Right ventricle myocardium inferior (tissue), 1 donor: ENCODE results near the gene METTL14. TPM values are rescaled to one million over a fixed set of nuclear protein-coding genes. Genes with fewer than 3 reads are reported as not detected.
"Not testable (repeated sequence)": the region's sequence is repeated elsewhere in the genome, so short reads cannot be mapped to it uniquely, and the experiment has no call there.

Experiments
- ATAC-seq: fragments of 200-7000 bp; cut with Tn5 transposase; one replicate; pipeline ENCODE4 v1.9.1; 2020; ENCODE audit warnings: mild to moderate bottlenecking, moderate library complexity
- DNase-seq: peaks from one replicate; pipeline ENCODE4 v3.0.0; 2021; ENCODE audit errors: missing footprints
- intact Hi-C: fragments of 100-400 bp; cut with DNase I; formaldehyde crosslinking; loops from one replicate; pipeline ENCODE4 v1.11.0; 2022
- long read RNA-seq: library from polyadenylated mRNA; unstranded; transcript quantifications from one replicate; pipeline ENCODE4 v2.0.0, GENCODE V29; 2021
- total RNA-seq: library from RNA; stranded (reverse); fragmentation: NEBNext Ultra II Directional; extraction: Animal tissue kit (Norgen Biotek cat#: 25700); gene quantifications from one replicate; pipeline ENCODE4 v1.2.1, GENCODE V29; 2021
- donor health status: DM: no; HTN: yes; CAD: no; lungs with severe emphysema.

The METTL14 gene
- 27.4 TPM for total RNA-seq
- long read RNA-seq, full-length matches to known transcripts, result 2 of 3 reads
- long read RNA-seq, partial matches to known transcripts, result 0 of 3 reads
- long read RNA-seq, other reads (novel, unspliced or antisense), result 1 of 3 reads

DNA sequence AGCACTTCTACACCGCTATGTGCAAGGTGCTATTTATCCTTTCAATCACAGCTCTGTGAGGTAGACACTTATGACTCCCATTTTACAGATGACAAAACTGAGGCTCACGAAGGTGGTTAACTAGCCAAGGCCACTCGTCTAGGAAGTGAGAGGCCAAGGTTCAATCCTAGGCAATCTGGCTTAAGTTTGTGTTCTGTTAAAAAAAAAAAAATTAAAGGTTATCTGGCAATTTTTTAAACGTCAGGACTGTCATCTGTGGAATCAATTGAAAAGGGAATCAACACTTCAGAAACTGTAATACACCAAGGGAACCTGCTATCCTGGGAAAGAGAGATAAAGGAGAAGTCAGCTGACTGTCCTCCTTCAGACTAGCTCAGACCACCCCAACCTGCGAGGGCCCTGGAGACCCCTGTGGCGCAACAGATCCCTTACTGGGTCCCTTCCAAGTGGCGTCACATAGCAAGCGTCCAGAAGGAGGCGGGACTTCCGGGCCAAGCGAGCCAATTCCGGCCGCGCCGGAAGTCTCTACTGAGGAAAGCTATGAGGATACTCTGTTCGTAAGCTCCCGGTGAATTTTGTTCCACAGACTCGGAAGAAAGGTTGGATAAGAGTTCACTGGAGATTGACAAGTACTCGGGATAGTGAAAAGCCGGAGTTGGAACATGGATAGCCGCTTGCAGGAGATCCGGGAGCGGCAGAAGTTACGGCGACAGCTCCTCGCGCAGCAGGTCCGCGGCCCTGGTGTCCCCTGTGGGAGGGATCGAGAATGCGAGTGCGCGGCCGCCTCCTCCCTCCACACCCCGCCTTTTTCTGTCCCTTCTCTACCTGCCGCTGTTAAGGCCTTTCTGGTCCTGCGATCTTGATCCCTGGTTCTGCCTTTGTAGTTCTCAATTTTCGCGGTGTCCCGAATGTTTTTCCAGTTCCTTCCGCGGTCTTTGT is at the start of gene METTL14:
Gene METTL14 (plus strand): TSS at position 520 of the 939 bp plus-strand sequence. CDS start 143 bp downstream, at position 663.
- peak; percentile 94 for DNase-seq
- peak; percentile 98 for ATAC-seq
- intact Hi-C loops, result loop anchor here (10.0 kb wide), 1 partner anchor 400 kb away; no protein-coding TSS in a partner anchor

DNA sequence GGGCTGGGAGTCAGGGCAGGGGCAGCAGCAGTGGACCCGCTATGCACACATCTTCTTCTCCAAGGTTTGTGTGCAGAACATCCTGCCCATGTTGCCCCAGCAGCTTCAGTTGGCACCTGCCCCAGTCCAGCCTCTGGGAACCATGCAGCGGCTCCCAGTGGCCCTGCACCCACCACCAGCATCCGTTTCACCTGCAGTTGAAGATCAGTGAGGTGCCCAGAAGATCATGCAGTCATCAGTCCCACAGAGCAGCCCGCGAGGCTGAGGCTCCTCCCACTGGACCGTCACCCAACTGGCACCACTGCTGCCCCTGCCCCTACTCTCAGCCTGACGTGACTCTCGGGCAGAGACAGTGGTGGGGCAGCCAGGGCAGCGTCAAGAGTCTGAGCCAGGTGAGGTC is 49.1 kb upstream of the METTL14 start:
- DNase-seq, intact Hi-C loops, ATAC-seq: not testable (repeated sequence)

DNA sequence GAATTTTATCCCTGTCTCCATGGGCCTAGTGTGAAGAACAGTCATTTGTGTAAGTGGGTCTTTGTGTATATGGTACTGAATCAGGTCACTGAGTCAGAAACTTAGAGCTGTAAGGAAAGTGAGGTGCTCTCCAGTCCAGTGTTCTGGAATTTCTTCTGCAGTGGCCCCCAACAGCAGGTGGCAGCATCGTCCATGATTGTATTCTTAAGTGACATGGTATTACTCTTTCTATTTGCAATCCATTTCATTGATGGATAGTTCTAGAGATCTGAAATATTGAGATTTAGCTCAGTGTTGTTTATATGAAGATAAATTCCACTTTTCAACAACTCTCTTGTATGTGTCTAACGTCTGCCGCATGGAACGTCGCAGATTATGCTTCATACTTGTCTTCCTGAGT is 20.5 kb upstream of the METTL14 start:
- ATAC-seq, DNase-seq, intact Hi-C loops: not testable (repeated sequence)

DNA sequence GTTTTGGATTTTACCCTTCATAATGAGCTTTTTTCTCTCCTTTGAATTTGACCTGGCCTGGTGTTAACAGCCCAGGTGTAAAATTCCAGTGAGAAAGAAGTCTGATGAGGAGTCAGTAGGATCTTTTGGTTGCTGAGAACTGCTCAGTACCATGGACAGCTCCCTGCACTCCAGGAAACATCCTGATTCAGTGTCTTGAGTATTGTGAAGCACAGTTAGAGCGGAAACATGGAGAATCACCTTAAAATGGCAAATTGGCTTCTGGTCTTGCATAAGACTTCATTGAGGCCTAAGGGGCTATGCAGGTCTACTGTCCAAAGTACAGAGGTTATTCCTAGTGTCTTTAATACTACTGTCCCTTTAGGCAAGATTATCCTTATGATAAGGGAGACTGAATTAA is 16.0 kb upstream of the METTL14 start:
- ATAC-seq, intact Hi-C loops, DNase-seq: not testable (repeated sequence)

DNA sequence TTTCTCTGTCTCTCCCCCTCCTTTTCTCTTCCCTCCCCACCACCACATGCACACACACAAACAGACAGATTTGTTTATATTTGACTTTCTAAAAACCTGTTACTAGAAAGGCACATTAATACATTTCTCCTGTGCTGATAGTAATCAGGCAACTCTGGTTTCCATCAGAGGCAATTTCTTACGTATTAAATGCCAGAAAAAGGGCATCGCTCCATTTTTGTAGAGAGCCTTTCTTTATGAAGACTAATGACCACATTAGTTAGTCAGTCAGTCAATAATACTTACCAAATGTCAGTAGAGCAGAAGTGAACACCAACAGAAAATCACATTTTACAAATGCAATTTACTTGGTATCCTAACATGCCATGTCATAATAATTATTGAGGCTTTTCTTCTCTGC is 14.2 kb upstream of the METTL14 start:
- ATAC-seq, intact Hi-C loops, DNase-seq: not testable (repeated sequence)

DNA sequence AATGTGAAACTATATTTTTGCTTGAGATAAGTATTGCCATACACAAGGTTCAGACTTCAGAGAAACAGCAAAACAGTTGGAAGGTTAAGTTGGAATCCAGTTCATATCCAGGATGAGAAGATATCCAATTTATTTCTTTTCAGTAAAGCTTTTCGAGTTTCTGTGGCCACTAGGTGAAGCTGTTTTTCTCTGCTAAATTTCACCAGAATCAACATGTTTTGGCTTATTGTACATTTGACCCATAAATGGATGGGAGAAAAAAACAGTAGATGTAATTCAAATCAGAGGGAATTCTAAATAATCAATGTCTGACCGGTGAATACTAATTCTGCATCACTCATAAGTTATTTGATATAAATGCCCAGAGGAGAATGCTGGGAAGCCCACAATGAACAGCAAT is 9.1 kb upstream of the METTL14 start:
- DNase-seq (no peak), ATAC-seq (no peak)
- intact Hi-C loops, result no loop called here

DNA sequence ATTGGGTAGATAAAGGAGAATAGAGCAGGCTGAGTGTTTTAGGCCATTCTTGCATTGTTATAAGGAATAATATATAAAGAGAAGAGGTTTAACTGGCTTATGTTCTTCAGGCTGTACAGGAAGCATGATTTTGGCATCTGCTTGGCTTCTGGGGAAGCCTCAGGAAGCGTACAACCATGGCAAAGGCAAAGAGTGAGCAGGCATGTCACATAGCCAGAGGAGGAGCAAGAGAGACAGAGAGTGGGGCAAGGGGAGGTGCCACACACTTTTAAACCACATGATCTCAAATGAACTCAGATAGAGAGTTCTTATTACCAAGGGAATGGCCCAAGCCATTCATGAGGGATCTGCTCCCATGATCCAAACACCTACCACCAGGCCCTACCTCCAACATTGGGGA is 4.4 kb upstream of the METTL14 start:
- intact Hi-C loops, result loop anchor here (10.0 kb wide), 1 partner anchor 396 kb away; no protein-coding TSS in a partner anchor
- no peak for ATAC-seq
- no peak for DNase-seq

DNA sequence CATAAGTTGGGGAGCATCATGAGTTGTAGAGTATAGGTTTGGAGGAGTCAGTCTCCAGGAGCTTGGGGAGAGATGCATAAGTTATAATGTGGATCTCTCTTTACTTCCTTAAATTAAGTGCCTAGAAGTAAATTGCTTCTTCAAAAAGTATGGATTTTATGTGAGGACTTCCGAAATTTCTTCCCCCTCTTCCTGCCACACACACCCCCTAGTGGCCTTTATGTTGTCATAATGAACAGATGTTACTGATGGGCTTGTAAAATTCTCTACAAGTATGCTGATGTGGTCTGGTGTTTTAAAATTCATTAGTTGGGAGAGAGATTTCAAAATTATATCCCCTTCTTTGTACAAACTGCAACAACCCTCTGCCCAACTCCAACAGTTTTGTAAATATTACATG is 2.3 kb upstream of the METTL14 start:
- DNase-seq, result no peak
- no peak for ATAC-seq
- intact Hi-C loops, result loop anchor here (10.0 kb wide), 1 partner anchor 398 kb away; no protein-coding TSS in a partner anchor

DNA sequence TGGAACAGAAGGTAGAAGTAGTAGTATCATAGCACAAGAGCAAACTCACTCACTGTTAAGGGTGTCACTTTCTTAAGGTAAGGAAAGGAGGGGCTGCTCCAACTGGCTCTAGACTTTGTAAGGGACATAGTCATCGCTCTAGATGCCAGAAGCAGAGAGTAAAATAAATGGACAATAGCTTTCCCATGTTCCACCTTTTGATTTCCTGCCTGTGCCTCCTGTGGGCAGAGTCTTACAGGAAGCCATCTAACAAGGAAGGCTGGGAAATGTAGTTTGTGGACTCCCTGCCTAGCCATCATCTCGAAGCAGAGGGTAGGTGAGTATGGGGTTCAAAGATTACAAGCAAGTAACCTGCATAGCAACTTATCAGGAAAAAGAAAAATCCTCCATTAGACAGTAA is 1.7 kb upstream of the METTL14 start:
- no peak for ATAC-seq

DNA sequence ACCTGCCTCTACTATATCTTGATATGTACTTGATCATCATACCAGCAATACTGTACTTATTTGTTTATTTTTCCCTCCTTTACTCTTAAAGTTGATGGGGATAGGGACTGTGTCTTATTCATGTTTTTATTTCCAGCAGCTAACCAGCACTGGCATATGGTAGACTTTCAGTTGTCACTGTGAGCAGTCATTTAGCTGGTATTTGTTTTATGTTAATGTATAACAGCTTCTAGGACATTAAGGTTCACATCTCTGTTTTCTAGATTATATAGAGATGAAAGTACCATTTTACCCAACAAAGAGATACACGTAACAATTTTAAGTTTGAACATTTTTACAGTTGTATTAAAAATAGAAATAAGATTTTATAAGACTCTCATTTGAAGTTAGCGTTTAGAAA is 17.9 kb downstream of the METTL14 start:
- ATAC-seq (no peak), DNase-seq (no peak)
- intact Hi-C loops, result no loop called here

More for the DNA sequence above, 1.7 kb upstream of the METTL14 start:
- no peak for DNase-seq
- intact Hi-C loops, result loop anchor here (10.0 kb wide), 1 partner anchor 399 kb away; no protein-coding TSS in a partner anchor

DNA sequence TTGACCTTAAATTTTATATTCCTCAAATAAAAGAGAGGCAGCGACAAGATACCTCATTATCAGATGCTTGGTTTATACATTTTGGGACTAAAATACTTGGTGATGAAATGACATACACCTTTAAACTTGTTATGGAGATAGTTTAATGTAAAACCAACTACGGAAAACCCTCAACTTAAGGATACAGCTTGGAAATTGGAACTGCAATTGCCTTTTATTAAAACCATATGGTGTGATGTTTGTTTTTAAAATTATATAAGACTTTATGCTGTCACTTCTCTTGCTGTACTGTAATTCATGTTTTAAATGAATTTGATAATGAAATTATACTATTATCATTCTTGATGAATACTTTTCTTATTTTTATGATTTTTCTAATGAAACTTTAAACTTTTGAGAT is 25.9 kb downstream of the METTL14 start:
- intact Hi-C loops, result no loop called here

DNA sequence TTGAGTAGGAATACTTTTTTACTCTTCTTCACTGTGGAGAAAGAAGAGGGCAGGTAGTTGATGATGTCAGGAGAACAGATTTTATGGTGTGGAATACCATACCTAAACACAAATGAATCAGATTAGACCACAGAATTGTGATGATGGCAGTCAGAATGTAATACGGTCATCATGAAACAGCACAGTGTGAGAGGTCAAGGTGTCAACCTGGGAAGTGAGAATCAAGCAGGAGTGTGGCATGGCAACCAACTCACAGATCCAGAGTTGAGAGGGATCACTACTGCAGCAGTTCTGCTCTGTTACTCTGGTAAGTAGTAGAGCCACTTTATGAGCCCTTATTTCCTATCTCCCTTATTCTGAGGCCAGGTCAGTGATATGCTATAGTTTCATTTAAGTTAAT is 27.7 kb downstream of the METTL14 start:
- intact Hi-C loops, result no loop called here
- ATAC-seq, result no peak
- no peak for DNase-seq

More for the DNA sequence above, 25.9 kb downstream of the METTL14 start:
- ATAC-seq, result no peak
- no peak for DNase-seq

DNA sequence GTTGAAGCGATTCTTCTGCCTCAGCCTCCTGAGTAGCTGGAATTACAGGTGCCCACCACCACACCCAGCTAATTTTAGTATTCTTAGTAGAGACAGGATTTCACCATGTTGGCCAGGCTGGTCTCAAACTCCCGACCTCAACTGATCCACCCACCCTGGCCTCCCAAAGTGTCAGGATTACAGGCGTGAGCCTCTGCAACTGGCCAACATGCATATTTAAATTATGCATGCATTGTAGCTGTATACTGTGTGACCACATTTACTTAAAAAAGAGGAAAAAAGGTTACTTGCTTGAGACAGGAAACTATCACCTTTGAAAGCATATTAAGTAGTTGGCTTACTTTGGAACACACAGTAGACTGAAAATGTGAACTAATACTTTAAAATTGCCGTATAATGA is 29.5 kb downstream of the METTL14 start:
- ATAC-seq (no peak), DNase-seq (no peak)
- intact Hi-C loops, result no loop called here

DNA sequence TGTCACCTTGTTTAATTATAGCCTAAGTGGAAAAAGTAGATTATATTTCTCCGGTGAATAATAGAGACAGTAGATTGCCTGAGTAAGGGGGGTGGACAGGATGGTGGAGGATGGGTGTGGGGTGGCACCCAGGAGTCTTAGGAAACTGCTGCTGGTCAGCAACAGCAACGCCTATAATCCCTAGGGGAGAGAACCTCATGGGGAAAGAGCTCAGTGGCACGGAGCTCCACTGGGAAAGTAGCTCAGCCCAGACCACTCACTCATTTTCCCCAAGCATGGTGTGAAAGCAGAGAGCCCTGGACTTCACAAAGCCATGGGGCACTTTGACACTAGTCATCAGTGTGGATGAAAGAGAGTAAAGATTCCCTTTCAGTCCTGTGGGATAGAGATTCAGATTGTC is 31.1 kb downstream of the METTL14 start:
- no peak for ATAC-seq
- intact Hi-C loops, result no loop called here
- DNase-seq, result no peak

DNA sequence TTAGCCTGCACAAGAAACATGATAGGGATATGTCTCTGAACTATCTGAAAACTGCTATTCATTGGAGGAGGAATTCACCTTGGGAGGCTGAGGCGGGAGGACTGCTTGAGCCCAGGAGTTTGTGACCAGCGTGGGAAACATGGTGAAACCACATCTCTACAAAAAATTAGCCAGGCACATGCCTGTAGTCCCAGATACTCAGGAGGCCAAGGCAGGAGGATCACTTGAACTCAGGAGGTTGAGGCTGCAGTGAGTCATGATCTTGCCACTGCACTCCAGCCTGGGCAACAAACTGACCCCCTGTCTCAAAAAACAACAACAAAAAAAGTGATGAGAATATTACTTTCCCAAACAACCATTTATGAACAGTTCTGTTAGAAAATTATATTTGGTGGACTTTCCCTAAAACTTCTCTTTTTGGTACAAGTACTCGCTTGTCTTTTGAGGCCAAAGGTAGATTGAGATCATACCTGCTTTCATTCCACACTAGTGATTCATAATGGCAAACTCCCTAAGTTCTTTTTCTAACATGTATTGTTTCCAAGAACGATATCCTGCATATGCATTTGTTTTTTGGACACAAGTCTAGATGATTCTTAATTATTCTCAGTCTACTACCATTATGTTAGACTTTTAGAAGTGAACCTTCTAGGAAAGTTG is 33.4 kb downstream of the METTL14 start:
- ATAC-seq, result no peak
- DNase-seq, result no peak
- intact Hi-C loops, result no loop called here

DNA sequence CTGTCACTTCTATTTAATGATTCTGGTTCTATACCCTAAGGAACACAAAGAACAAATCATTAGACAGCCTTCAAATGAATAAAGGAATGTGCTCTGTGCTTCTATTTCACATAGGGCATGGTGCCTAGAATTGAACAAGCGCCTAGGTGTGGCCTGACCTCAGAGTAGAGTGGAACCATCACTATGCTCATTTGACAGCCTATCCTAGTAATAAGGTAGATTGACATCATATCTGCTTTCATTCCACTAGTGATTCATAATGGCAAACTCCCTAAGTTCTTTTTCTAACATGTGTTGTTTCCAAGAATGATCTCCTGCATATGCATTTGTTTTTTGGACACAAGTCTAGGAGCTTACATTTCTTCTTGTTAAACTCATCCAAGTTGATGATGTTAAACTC is 36.6 kb downstream of the METTL14 start:
- ATAC-seq (no peak), DNase-seq (no peak)
- intact Hi-C loops, result no loop called here

DNA sequence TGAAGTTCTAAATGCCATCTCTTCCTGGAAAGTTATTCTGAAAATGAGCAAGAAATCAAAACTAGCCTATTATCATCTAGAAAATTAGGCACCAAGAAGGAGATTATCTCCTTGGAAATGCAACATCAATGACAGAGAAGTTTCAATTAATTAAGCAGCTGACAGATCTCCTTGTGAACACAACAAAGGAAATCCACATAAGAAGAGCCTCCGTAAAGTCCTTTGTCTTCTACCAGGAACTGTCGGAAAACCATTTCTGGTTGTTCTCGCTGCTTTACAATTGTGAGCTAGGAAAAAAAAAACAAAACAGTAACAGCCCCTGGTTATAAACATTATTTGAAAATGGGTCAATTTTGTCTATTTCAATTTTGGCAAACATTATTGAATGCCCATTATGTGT is 38.2 kb downstream of the METTL14 start:
- intact Hi-C loops, result no loop called here
- DNase-seq, result no peak

DNA sequence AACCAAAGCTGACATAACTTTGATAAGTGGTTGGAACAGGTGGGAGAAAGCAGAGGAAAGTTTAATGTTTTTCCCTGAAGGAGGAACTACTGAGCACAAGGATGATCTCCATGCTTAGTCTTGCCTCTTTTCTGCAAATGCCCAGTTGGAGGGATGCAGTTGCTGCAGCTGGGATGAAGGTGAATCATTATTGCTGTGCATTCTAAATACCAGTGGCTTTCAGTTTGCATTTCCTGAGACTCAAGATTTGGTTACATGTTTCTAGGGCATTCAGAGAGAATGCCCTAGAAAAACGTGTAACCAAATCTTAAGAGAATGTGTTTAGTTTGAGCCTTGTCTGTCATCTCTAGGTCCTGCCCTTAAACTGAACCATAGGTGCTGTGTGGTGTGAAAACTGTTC is 42.2 kb downstream of the METTL14 start:
- intact Hi-C loops, result no loop called here
- DNase-seq, result no peak
- no peak for ATAC-seq

More for the DNA sequence above, 38.2 kb downstream of the METTL14 start:
- ATAC-seq, result no peak
